A549 (cell line): Measurements from ENCODE around the gene UPF3B. TPM values are rescaled to one million over a fixed set of nuclear protein-coding genes. Genes with fewer than 3 reads are reported as not detected.

Experiments
- ATAC-seq, 2 experiments: fragments of 200-7000 bp in 1 of 2; fragments of >200 bp in 1 of 2; cut with Nextera tagmentation in 1 of 2; cut with Tn5 transposase in 1 of 2; 3 replicates each; pipeline versions ENCODE4 v1.8.0 to v1.9.1; 2018 to 2020; ENCODE audit warnings: mild to moderate bottlenecking in 1 of 2, moderate library complexity in 1 of 2
- CTCF ChIA-PET: fragments of 300-600 bp; sonication (Branson Sonifier 250); formaldehyde crosslinking; extraction: SDS; loops from one replicate; lab custom pipeline; 2021; ENCODE audit warnings: antibody characterized with exemption, inconsistent platforms; lab: Yijun Ruan, JAX
- POLR2A ChIA-PET: fragments of 350-600 bp; formaldehyde crosslinking; extraction: SDS; loops from one replicate; lab custom pipeline; 2021; ENCODE audit warnings: antibody characterized with exemption, inconsistent platforms; lab: Yijun Ruan, JAX
- DNase-seq, 2 experiments: peaks; one replicate each; pipeline versions ENCODE4 v3.0.0 to v3.0.0-alpha.2; 2011 to 2016; ENCODE audit warnings: low read depth in 1 of 2, low spot score in 1 of 2
- FAIRE-seq: peaks from 2 replicates; lab custom pipeline; 2011; peaks lifted over from hg19 to GRCh38; lab: Jason Lieb, UNC
- H3K27ac ChIP-seq, 2 experiments: fragments of >200 bp; sonication (Bioruptor Twin); formaldehyde crosslinking; 3 replicates each; pipeline ENCODE4 v1.5.1; 2016 to 2017
- H3K4me1 ChIP-seq: fragments of >200 bp; sonication (Bioruptor Twin); formaldehyde crosslinking; 3 replicates; pipeline ENCODE4 v1.6.1; 2016
- H3K4me2 ChIP-seq: fragments of >200 bp; sonication (Bioruptor Twin); formaldehyde crosslinking; 3 replicates; pipeline ENCODE4 v1.6.1; 2016
- H3K4me3 ChIP-seq: fragments of >200 bp; sonication (Bioruptor Twin); formaldehyde crosslinking; 3 replicates; pipeline ENCODE4 v1.5.1; 2016
- H3K9me3 ChIP-seq: fragments of >200 bp; sonication (Bioruptor Twin); formaldehyde crosslinking; 3 replicates; pipeline ENCODE4 v1.6.1; 2016
- ATOH8 ChIP-seq: fragments of 250-450 bp; sonication (Bioruptor Pico); IDR thresholded peaks from 2 replicates; pipeline ENCODE4 v1.5.0; 2020; ENCODE audit warnings: low read depth, mild to moderate bottlenecking, moderate library complexity
- BCL3 ChIP-seq: fragments of >200 bp; sonication (Bioruptor Twin); formaldehyde crosslinking; IDR thresholded peaks from 3 replicates; pipeline ENCODE4 v1.6.1; 2016
- CBX8 ChIP-seq: fragments of 200-600 bp; sonication (generic); IDR thresholded peaks from 2 replicates; pipeline ENCODE4 v1.6.1; 2016
- CEBPB ChIP-seq, 2 experiments: fragments of >200 bp in 1 of 2; sonication (Bioruptor Twin) in 1 of 2; formaldehyde crosslinking in 1 of 2; IDR thresholded peaks; 2 replicates each; pipeline ENCODE4 v1.6.1; 2012 to 2016
- CHD2 ChIP-seq: fragments of 150-350 bp; IDR thresholded peaks from 2 replicates; pipeline ENCODE4 v1.6.1; 2014; ENCODE audit warnings: low read length; ENCODE audit not compliant: partially characterized antibody
- E2F6 ChIP-seq: IDR thresholded peaks from 2 replicates; pipeline ENCODE4 v1.6.1; 2012; ENCODE audit warnings: low read depth, borderline replicate concordance
- EHF ChIP-seq: fragments of 250-450 bp; sonication (Bioruptor Pico); IDR thresholded peaks from 2 replicates; pipeline ENCODE4 v1.5.0; 2020; ENCODE audit warnings: mild to moderate bottlenecking
- FOSB ChIP-seq: fragments of 250-450 bp; sonication (Bioruptor Pico); IDR thresholded peaks from 2 replicates; pipeline ENCODE4 v1.5.0; 2020; ENCODE audit warnings: mild to moderate bottlenecking, moderate library complexity
- FOXS1 ChIP-seq: fragments of 250-450 bp; sonication (Bioruptor Pico); IDR thresholded peaks from 2 replicates; pipeline ENCODE4 v1.5.0; 2020; ENCODE audit warnings: mild to moderate bottlenecking, moderate library complexity
- GATA3 ChIP-seq: IDR thresholded peaks from 2 replicates; pipeline ENCODE4 v1.6.1; 2012; ENCODE audit warnings: borderline replicate concordance
- HES2 ChIP-seq: fragments of >200 bp; sonication (Bioruptor Twin); formaldehyde crosslinking; IDR thresholded peaks from 2 replicates; pipeline ENCODE4 v1.6.1; 2016
- HOXB5 ChIP-seq: fragments of 250-450 bp; sonication (Bioruptor Pico); IDR thresholded peaks from 2 replicates; pipeline ENCODE4 v1.5.0; 2020; ENCODE audit warnings: mild to moderate bottlenecking, moderate library complexity
- JUN ChIP-seq, 2 experiments: fragments of >200 bp; sonication (Bioruptor Twin); formaldehyde crosslinking; IDR thresholded peaks; 2 replicates in 1 of 2; 3 replicates in 1 of 2; pipeline ENCODE4 v1.6.1; 2016 to 2017
- JUNB ChIP-seq: fragments of >200 bp; sonication (Bioruptor Twin); formaldehyde crosslinking; IDR thresholded peaks from 2 replicates; pipeline ENCODE4 v1.6.1; 2016
- PHF8 ChIP-seq: fragments of 200-600 bp; sonication (generic); IDR thresholded peaks from 2 replicates; pipeline ENCODE4 v1.6.1; 2016; ENCODE audit warnings: low read depth, mild to moderate bottlenecking, antibody characterized with exemption, moderate library complexity, borderline replicate concordance
- POLR2AphosphoS2 ChIP-seq: conservative IDR thresholded peaks from 2 replicates; pipeline ENCODE4 v1.6.1; 2012; ENCODE audit warnings: low read length, improper control_type of control experiment, inconsistent platforms
- RAD21 ChIP-seq, 2 experiments: fragments of >200 bp in 1 of 2; sonication (Bioruptor Twin) in 1 of 2; formaldehyde crosslinking in 1 of 2; IDR thresholded peaks in 1 of 2; conservative IDR thresholded peaks in 1 of 2; 2 replicates in 1 of 2; 3 replicates in 1 of 2; pipeline ENCODE4 v1.6.1; 2012 to 2018; ENCODE audit warnings: inconsistent platforms in 1 of 2
- REST ChIP-seq: fragments of 200-600 bp; sonication (generic); IDR thresholded peaks from 2 replicates; pipeline ENCODE4 v1.6.1; 2016; ENCODE audit warnings: antibody characterized with exemption, mild to moderate bottlenecking, moderate library complexity
- SMC3 ChIP-seq: fragments of >200 bp; sonication (Bioruptor Twin); formaldehyde crosslinking; IDR thresholded peaks from 3 replicates; pipeline ENCODE4 v1.6.1; 2018; ENCODE audit warnings: inconsistent platforms
- TP53 ChIP-seq: fragments of 250-450 bp; sonication (Bioruptor Pico); IDR thresholded peaks from 2 replicates; pipeline ENCODE4 v1.5.0; 2021; ENCODE audit warnings: mild to moderate bottlenecking, moderate library complexity
- ZFP36 ChIP-seq: fragments of 450-650 bp; IDR thresholded peaks from 2 replicates; pipeline ENCODE4 v1.6.1; 2014; ENCODE audit warnings: borderline replicate concordance; ENCODE audit not compliant: partially characterized antibody
- ZSCAN20 ChIP-seq: fragments of 250-450 bp; sonication (Bioruptor Pico); IDR thresholded peaks from 2 replicates; pipeline ENCODE4 v1.8.0; 2022; ENCODE audit warnings: mild to moderate bottlenecking, moderate library complexity
- WGBS: methylation state at CpG from one replicate; pipeline ENCODE4 v1.1.6; 2017; ENCODE audit errors: missing lambda C conversion rate; 5-methylcytosine and 5-hydroxymethylcytosine counted together
- polyA plus RNA-seq, 4 experiments: library from polyadenylated mRNA; depleted of rRNA in 3 of 4; stranded (reverse); fragments of >200 nt; fragmentation: RNase III in 1 of 4; extraction: RNeasy Plus Mini Kit Qiagen cat#74134 plus additional on column Dnase treatment in 1 of 4; gene quantifications; 2 replicates in 3 of 4; 3 replicates in 1 of 4; pipeline ENCODE4 v1.2.3, GENCODE V29; 2011 to 2017
- TF ChIP-seq, protein P1 (sequence below): fragments of >200 bp; sonication (Bioruptor Twin); formaldehyde crosslinking; IDR thresholded peaks from 3 replicates; pipeline ENCODE4 v1.5.1; 2016

The UPF3B gene
- polyA plus RNA-seq, 2 of the 4 experiments (the other 2 are of a cell fraction), result 26.4 to 27.6 TPM

- Histone ChIP-seq H3K9me3 (no peaks in the 10 kb centered on the region), H3K27ac (peak overlapping the region; percentile 62 to 87), H3K4me2 (peak overlapping the region; percentile 70), H3K4me3 (peak overlapping the region; percentile 57), H3K4me1 (no peaks in the 10 kb centered on the region)
- no peak for TF ChIP-seq FOSB
- TF ChIP-seq EHF (CRISPR knock-in tag), result no peak
- TF ChIP-seq ATOH8, result no peak
- TF ChIP-seq E2F6, result no peak
- no peak for TF ChIP-seq JUNB
- TF ChIP-seq, protein P1, sequence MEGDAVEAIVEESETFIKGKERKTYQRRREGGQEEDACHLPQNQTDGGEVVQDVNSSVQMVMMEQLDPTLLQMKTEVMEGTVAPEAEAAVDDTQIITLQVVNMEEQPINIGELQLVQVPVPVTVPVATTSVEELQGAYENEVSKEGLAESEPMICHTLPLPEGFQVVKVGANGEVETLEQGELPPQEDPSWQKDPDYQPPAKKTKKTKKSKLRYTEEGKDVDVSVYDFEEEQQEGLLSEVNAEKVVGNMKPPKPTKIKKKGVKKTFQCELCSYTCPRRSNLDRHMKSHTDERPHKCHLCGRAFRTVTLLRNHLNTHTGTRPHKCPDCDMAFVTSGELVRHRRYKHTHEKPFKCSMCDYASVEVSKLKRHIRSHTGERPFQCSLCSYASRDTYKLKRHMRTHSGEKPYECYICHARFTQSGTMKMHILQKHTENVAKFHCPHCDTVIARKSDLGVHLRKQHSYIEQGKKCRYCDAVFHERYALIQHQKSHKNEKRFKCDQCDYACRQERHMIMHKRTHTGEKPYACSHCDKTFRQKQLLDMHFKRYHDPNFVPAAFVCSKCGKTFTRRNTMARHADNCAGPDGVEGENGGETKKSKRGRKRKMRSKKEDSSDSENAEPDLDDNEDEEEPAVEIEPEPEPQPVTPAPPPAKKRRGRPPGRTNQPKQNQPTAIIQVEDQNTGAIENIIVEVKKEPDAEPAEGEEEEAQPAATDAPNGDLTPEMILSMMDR, result peak; percentile 53
- no peak for TF ChIP-seq GATA3
- no peak for TF ChIP-seq CBX8
- TF ChIP-seq SMC3, result peak; percentile 33; the same call in 2 of the 3 replicates
- no peak for TF ChIP-seq CEBPB (IDR thresholded peaks at IDR 0.05)
- peak; percentile 21 to 41; a peak in 3 of 5 replicates for TF ChIP-seq RAD21 (conservative IDR thresholded peaks at IDR 0.05 in 1 of 2, IDR thresholded peaks at IDR 0.05 in 1 of 2)
- no peak for TF ChIP-seq TP53 (CRISPR knock-in tag)
- TF ChIP-seq PHF8, result peak; percentile 25; the same call in 1 of the 2 replicates
- TF ChIP-seq CHD2, result no peak
- no peak for TF ChIP-seq BCL3
- FAIRE-seq (peak; percentile 94), ATAC-seq (peak; percentile 99), DNase-seq (peak; percentile 78 to 84)
- CTCF ChIA-PET, result interaction anchor here (0.6 to 2.0 kb wide), 34 partner anchors 8 to 1576 kb away, joined by 3 to 11 read pairs (median 4); partner anchors contain the start of genes SOWAHD and UPF3B
- WGBS, result 0% methylated on average over 8 of the region's 40 CpGs
- POLR2A ChIA-PET, result interaction anchor here (0.6 to 1.5 kb wide), 5 partner anchors 9 to 97 kb away, joined by 3 to 12 read pairs (median 3); partner anchors contain the start of genes NDUFA1, RNF113A, RPL39 and UPF3B
These were observed 35.1 kb upstream of the UPF3B start for GRCh38 chrX:119887721-119888425.

GRCh38 chrX:119885554-119886428 lies 33.0 kb upstream of the UPF3B start:
- Histone ChIP-seq H3K4me1 (no peaks in the 10 kb centered on the region), H3K9me3 (no peaks in the 10 kb centered on the region), H3K4me2 (peak overlapping the region; percentile 36; the same call in 1 of the 3 replicates), H3K27ac (no peak overlapping the region), H3K4me3 (no peak overlapping the region)
- CTCF ChIA-PET, result interaction anchor here (0.6 kb wide), 1 partner anchor 1121 kb away, joined by 4 read pairs; no protein-coding TSS in a partner anchor
- DNase-seq (peak in 1 of 2 experiments; percentile 72), FAIRE-seq (peak; percentile 89), ATAC-seq (no peak)
- POLR2A ChIA-PET, result no interaction called here
- 78% methylated on average over 11 of the region's 11 CpGs for WGBS
- TF ChIP-seq REST, result no peak
- no peak for TF ChIP-seq ATOH8
- no peak for TF ChIP-seq PHF8
- no peak for TF ChIP-seq POLR2AphosphoS2
- TF ChIP-seq FOSB, result no peak
- TF ChIP-seq JUN (IDR thresholded peaks at IDR 0.05), result no peak
- no peak for TF ChIP-seq ZFP36
- 0 out of 2 replicates have a peak, but pooled peaks have one; percentile 33 for TF ChIP-seq HOXB5 (CRISPR knock-in tag)
- no peak for TF ChIP-seq HES2
- no peak for TF ChIP-seq FOXS1
- no peak for TF ChIP-seq ZSCAN20 (CRISPR knock-in tag)
